Stimulated activated CD4-positive, alpha-beta T cell treated with anti-CD3 and anti-CD28 coated beads, TNF-alpha, amount 100 ng/mL, for 24 hours (primary cell): ENCODE measurements around the gene RNF220.

Source experiments
- DNase-seq, 3 experiments: peaks; one replicate each; pipeline ENCODE4 v3.0.0-alpha.2; 2020; ENCODE audit warnings: low read depth in 3 of 3

RNF220 gene

GRCh38 chr1:44587796-44588460 is 182.9 kb downstream of the RNF220 start:
- DNase-seq: no peak

- DNase-seq: no peak
Measured at GRCh38 chr1:44588551-44589210, 183.6 kb downstream of the RNF220 start.

DNA sequence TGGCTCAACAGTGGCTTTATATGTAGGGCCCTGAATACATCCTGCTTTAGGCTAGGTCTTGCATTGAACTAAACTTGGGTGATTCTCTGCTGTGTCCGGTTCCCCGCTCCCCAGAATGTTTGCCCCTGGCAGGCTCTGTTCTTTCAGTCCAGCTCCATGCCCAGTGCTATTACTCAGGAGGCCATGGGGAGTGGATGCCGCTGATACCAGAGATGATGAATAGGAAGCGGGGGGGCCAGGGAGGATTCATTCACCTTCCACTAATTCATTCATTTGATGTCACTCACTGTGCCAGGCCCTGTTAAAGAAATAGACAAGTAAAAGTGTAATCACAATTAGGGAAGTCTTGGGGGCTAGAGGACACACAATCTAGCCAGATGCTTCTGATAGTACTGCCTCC is 185.4 kb downstream of the RNF220 start:
- no peak for DNase-seq

DNA sequence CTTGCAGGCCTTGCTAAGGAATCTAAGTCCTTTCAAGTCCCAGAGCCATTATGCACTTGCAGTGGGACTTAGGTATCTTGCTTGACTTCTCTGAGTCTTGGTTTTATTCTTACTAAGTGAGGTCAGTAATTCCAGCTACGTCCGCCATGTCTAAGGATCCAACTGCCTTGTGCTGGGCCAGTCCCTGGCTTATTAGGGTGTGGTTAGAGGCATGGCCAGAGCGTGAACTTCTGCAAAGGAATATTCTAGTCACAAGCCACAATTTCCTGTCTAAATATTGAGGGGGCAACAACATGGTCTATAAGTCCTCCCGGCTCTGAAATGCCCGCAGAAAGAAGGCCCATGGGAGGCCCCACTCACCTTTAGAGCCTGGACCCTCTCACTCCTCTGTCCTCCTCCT is 186.3 kb downstream of the RNF220 start:
- DNase-seq: no peak

DNA sequence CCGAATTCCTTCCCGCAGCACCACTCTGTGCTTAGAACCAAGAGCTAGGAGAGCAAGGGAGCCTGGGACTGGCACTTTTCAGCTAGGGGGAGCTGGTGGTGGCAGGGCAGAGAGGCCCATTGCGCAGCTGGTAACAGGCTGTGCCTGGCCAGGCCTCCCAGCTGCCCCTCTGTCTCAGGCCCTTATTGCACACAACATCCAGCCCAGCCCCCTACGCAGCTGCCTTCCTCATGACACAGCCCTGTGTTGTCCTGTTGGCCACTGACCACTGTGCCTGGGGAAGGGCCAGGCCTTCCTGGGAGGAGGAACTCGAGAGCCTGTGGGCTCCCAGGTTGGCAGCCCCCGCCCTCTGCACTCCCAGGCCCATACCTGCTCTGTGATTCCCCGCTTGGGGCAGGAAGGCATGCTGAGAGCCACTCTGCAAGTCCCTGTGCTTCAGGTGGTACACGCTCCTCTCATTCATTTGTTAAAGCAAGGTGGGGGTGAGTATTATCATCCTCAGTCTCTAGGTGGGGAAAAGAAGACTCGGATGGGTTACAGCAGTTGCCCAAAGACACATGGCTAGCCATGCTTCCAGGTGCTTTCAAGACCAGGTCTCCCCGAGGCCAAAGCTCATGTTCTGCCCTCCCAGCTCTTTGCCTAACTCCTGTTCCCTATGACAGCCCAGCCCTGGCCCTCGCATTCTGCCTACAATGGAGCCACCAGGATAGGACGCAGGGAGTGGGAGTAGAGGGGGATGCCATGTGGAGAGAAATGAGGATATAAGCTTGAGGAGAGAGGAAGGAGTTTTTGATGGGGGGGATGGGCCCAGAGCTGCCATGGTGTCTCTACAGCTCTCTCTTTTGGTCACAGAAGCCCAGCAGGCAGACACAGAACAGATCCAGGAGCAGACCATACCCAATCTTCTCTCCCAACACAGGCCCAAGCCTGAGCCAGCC is 187.4 kb downstream of the RNF220 start:
- no peak for DNase-seq

GRCh38 chr1:44594353-44594752 is 189.3 kb downstream of the RNF220 start:
- no peak for DNase-seq

GRCh38 chr1:44594871-44595735 is 190.0 kb downstream of the RNF220 start:
- DNase-seq: peak; percentile 56 to 76 (median 61)

DNA sequence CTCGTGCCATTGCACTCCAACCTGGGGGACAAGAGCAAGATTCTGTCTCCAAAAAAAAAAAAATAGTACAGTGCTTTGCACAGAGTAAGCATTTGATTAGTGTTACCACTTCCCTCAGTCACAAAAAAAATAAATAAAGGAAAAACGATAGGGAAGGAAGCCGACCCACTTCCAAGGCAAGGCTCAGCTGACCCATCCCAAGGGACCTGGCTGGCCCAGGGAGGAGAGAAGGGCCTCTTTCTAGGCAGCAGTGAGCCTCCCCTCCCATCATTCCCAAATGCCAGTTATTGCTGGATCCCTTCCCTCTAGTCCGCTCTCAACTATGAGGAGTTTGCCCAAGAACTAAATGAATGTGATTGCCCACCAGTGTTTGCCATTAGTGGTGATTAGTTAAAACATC is 191.5 kb downstream of the RNF220 start:
- DNase-seq: no peak

- DNase-seq: no peak
Measured at GRCh38 chr1:44598167-44598566, 193.1 kb downstream of the RNF220 start.

DNA sequence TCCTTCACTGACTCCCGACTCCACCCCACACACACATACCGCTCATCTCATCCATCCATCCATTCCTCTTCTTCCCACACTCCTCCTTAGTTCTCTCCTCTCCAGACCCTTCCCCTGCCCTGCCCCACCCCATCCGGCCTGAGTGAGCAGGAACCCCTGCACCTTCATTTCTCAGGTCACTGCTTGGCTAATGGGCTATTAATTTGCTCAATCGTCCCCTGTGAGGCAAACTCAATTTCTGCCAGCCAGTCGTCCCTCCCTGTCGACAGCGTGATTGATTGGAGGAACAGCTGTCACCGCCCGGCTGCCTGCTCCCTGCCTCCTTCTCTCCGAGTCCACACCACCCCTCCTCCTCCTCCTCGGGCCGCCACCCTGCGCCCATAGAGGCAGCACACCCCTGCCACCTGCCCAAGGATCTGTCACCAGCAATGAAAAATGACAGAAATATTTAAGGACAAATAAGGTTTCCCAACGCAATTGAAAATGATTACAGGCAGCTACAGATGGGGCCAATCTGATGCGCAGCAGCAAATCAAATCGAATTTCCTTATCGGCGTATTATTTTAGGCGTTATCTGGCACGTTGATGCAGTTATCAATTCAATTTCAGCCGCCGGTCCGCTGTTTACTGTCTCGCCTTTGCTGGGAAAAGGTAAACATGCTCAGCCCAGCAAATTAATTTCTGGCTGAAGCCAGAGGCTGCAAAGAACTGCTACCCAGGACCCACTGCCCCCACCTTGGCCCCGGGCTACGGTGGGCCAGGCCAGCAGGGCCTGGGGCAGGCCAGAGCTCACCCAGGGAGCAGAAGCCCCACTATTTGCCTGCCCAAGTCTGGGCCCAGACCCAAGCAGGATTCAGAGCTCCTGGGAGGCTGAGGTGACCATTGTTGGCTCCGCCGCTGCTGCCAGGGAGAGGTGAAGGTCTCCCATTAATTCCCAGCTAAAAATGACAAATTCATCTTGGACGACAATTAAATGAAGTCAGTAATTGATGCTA is 197.9 kb downstream of the RNF220 start:
- no peak for DNase-seq

DNA sequence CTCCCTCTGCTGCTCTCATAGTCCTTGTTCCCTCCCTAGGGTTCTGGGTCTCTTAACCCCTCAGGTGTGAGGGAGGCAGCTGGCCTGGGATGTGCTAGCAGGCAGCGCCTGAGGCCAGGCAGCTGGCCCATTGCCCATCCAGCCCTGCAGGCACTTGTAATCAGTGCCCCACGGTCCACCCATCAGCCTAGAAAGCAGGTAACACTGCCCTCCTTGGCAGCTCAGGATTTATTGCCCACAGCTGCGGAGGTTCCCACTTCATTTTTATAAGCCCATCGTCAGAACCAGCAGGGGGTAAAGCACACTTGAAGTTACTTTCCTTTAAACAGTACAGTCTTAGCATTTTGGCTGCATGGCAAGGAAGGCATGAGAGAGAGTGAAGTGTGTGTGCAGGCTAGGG is 198.7 kb downstream of the RNF220 start:
- no peak for DNase-seq

DNA sequence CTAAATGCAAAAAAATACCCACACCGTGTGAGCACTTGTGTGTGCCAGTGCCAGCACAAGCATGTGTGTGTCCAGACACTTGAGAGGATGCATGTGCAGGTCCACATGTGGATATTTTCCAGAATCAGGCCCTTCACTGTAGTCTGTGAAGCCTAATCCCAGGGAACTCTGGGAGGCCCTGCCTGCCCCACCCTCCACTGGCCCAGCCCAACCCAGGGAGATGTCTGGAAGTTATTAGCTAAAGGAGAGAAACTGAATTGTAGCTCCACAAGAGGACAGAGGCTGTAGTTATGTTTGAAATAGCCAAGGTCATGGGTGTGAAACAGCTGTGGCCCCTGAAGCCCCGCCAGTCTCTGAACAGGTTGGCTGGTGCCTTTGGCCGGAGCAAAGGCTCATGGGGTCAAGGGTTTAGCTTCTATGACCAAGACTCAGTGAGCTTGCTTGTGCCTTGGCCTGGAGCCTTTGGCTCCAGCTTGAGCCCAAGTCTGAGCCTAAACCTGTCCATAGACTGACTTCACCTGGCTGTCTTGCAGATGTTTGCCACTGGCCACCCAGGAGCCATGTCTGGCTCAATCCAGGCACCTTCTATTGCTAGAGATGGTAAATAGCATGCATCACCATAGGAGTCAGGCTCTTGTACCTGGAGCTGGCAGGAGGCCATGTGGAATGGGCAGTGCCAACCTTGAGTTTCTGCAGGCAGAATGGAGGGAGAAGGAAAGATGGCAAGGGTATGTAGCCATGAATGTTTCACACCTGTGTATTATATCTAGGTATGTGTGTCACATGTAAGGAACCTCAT is 199.3 kb downstream of the RNF220 start:
- DNase-seq: no peak

DNA sequence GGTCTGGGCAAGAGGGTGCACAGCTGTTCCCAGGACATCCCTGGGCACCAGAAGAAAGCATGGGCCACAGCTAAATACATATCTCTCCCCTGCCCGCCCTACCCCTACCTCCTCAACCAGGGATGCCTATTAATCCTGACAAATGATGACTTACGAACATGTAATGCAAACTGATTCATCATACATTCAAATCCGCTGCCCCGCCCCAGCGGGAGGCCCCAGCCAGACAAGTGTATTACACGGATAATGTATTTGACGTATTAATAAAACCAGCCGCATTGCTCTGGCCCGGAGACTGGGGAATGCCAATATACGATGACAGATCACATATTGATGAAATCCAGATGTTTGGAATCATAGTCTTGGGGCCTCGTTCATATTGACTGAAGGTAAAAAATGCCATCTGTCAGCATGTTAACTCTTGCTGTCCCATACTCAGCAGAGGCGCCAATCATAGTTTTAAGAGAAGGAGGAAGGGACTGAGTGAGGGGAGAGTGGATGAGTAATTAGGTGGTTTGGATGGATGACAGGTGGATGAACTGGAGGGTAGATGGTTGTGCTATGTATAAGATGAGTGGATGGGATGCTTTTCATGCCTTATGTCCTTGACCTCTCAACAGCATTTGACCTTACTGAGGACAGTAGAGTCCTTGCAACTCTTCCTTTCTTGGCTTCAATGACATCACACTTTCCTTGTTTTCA is 201.0 kb downstream of the RNF220 start:
- DNase-seq: no peak

GRCh38 chr1:44606701-44607281 is 201.7 kb downstream of the RNF220 start:
- no peak for DNase-seq

DNA sequence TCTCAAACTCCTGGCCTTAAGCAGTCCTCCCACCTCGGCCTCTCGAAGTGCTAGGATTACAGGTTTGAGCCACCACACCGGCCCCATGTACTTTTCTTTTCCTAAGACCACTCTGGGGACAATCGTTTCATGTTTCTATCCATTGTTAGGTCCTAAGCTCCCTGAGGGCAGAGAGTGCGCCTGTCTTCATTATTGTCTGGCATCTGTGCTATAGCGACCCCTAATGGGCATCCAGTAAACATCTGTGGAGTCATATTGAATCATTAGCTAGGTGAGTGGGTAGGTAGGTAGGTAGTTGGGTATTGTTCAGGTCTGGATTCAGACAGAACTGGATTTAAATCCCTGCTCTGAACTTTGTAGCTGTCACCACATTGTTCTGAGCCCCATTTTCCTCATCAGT is 203.1 kb downstream of the RNF220 start:
- DNase-seq: no peak

- peak in 1 of 3 experiments; percentile 32 for DNase-seq
Measured at GRCh38 chr1:44609412-44609767, 204.3 kb downstream of the RNF220 start.

GRCh38 chr1:44609768-44610526 is 204.9 kb downstream of the RNF220 start:
- no peak for DNase-seq
